Measurements from ENCODE around the gene PPP1R9B.

Gene PPP1R9B

DNA sequence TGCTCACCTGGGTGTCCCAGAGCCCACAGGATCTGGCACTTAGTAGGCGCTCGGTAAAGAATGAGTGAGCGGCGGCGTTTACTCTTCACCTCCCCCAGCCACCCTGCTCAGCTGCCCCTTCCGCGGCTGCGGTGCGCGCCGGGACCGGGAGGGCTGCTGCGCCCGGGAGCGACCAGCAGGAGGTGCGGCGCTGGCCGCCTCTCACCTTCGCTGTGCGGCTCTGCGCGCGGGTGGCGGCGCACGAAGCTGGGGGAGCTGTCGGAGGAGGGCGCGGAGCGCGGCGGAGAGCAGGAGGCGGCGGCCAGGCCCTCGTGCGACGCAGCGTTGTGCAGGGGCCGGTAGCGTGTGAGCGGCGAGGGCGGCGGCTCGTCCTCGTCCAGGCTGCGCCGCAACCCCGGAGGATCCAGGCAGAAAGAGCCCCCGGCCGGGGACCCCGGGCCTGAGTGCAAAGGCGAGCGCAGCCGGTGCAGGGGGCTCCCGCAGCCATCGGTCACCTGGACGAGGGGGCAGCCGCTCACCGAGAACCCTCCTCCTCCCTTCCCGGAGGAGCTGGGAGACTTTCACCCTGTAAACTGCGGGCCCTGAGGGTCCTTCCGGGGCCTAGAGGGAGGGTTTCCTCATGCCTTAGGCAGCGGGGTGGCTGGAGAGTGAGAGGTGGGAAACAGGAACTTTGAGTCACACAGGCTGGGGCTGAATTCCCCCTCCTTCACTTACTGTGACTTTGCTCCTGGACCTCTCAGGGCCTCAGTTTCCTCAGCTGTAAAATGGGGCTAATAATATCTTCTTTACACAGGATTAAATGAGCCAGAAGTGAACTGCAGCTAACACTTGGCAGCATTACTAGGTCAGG is 33.0 kb downstream of the PPP1R9B start:
- H3K4me1 ChIP-seq (ENCODE audit: control insufficient read depth, insufficient read depth, low read length, unreplicated experiment), result no peaks in the 10 kb centered on the region
- no peak overlapping the region for H3K4me3 ChIP-seq (ENCODE audit: low read depth, low read length)
- no peak overlapping the region for H2AFZ ChIP-seq (ENCODE audit: low read length, unreplicated experiment)
- H3K27ac ChIP-seq (ENCODE audit: low read depth, low read length), result no peak overlapping the region
- no peaks in the 10 kb centered on the region for H3K36me3 ChIP-seq (ENCODE audit: insufficient read depth, low read length)
- no peaks in the 10 kb centered on the region for H3K79me2 ChIP-seq (ENCODE audit: control insufficient read depth, insufficient read depth, low read length, unreplicated experiment)
- H3K27me3 ChIP-seq (ENCODE audit: insufficient read depth, low read length), result peaks cover 18% of the 10 kb centered on the region; the same call in 1 of the 2 replicates

DNA sequence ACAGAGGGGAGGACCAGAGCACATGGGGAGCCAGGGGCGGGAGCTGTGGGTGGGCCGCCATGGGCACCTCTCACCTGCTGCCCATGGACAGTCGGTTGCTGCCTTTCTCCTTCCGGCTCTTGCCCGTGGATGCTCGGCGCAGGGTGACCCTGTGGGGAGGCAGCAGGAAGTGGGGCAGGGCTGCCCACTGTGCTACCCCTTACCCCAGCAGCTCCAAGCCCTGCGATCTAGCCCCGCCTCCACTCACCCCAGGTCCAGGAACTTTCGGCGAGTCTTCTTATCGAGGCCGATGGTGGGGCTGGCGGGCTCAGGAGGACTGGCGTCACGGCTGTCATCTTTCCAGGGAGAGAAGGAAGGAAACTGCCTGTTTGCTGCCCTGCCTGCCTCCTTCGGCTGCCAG is 34.7 kb downstream of the PPP1R9B start:
- peaks cover 18% of the 10 kb centered on the region; the same call in 1 of the 2 replicates for H3K27me3 ChIP-seq (ENCODE audit: insufficient read depth, low read length)
- H3K27ac ChIP-seq (ENCODE audit: low read depth, low read length), result no peak overlapping the region
- no peaks in the 10 kb centered on the region for H3K79me2 ChIP-seq (ENCODE audit: control insufficient read depth, insufficient read depth, low read length, unreplicated experiment)
- no peak overlapping the region for H3K4me3 ChIP-seq (ENCODE audit: low read depth, low read length)
- H3K36me3 ChIP-seq (ENCODE audit: insufficient read depth, low read length), result no peaks in the 10 kb centered on the region
- no peak overlapping the region for H2AFZ ChIP-seq (ENCODE audit: low read length, unreplicated experiment)
- no peaks in the 10 kb centered on the region for H3K4me1 ChIP-seq (ENCODE audit: control insufficient read depth, insufficient read depth, low read length, unreplicated experiment)

DNA sequence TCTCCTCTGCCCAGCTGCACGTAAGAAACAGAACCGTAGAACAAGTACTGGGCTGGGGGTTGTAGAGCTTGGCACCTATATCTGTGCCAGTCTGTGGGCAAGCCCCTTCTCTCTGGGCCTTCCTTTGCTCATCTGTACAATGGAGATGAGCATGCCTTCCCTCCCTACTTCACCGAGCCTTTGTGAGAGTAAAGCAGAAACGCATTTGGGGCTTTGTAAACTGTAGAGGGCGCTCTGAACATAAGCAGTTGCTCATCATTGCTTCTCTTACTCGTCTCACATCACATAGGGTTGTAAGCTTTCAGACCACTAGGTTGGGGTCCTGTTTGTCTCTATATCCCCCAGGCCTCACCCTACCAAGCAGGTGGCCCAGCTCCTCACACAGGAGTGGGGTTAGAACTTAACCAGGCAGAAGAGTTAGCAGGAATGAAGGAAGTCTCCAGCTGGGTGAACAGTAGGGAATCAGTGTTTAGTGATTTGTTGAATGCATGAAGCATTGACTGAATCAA is 35.6 kb downstream of the PPP1R9B start:
- Histone ChIP-seq H2AFZ (ENCODE audit: low read length, unreplicated experiment) (no peak overlapping the region), H3K4me3 (ENCODE audit: low read depth, low read length) (no peak overlapping the region), H3K27me3 (ENCODE audit: insufficient read depth, low read length) (peaks cover 18% of the 10 kb centered on the region; the same call in 1 of the 2 replicates), H3K27ac (ENCODE audit: low read depth, low read length) (no peak overlapping the region), H3K36me3 (ENCODE audit: insufficient read depth, low read length) (no peaks in the 10 kb centered on the region), H3K4me1 (ENCODE audit: control insufficient read depth, insufficient read depth, low read length, unreplicated experiment) (no peaks in the 10 kb centered on the region), H3K79me2 (ENCODE audit: control insufficient read depth, insufficient read depth, low read length, unreplicated experiment) (no peaks in the 10 kb centered on the region)

DNA sequence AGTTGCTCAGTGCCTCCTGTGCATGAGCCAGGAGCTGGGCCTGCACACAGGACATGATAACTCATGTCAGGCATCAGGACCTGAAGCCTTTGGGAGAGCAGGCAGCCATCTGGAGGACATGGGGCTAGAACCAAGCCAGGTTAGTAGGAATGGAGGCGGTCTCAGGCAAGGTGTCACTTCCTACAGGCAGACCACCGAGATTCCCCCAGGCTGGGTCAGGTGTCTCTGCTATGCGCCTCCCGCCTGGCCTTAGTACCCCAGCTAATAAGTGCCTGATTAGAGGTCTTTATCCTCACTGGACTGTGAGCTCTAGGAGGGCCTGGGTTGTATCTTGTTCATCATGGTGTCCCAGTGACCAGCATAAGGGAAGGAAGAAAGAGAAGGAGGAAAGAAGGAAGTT is 36.1 kb downstream of the PPP1R9B start:
- Histone ChIP-seq H3K4me3 (ENCODE audit: low read depth, low read length) (no peak overlapping the region), H3K79me2 (ENCODE audit: control insufficient read depth, insufficient read depth, low read length, unreplicated experiment) (no peaks in the 10 kb centered on the region), H3K4me1 (ENCODE audit: control insufficient read depth, insufficient read depth, low read length, unreplicated experiment) (no peaks in the 10 kb centered on the region), H2AFZ (ENCODE audit: low read length, unreplicated experiment) (no peak overlapping the region), H3K27ac (ENCODE audit: low read depth, low read length) (no peak overlapping the region), H3K27me3 (ENCODE audit: insufficient read depth, low read length) (peaks cover 15% of the 10 kb centered on the region; the same call in 1 of the 2 replicates), H3K36me3 (ENCODE audit: insufficient read depth, low read length) (no peaks in the 10 kb centered on the region)

DNA sequence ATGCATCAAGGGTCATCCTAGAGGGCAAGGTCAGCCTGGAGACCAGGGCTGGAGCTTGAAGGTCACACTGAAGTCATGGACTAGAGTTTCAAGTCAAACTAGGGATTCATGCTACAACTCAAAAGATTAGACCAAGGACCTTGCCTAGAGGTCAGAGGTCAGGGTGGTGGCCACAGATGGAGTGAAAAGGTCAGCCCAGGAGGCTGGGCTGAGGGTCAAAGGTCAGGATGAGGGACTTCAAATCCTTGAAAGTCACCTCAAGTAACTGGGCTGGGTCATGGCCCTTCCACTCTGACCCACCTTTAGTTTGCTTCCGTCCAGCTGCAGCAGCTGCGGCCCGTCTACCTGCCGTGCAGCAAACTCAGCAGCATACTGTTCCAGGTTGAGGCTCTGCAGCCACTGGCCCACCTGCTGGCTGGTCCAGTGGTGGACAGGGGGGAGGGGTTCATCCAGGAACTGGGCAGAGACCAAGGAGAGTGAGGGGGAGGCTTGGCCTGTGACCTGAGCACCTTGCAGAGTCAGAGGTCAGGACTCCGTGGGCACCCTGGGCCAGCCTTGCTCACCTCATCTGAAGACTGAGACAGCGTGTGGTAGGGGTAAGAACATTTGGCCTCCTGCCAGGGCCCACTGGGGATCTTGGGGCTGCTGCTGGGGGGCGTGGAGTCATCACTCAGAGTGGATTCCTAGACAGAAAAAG is 36.7 kb downstream of the PPP1R9B start:
- Histone ChIP-seq H2AFZ (ENCODE audit: low read length, unreplicated experiment) (no peak overlapping the region), H3K27me3 (ENCODE audit: insufficient read depth, low read length) (peaks cover 8% of the 10 kb centered on the region; the same call in 1 of the 2 replicates), H3K4me3 (ENCODE audit: low read depth, low read length) (no peak overlapping the region), H3K79me2 (ENCODE audit: control insufficient read depth, insufficient read depth, low read length, unreplicated experiment) (no peaks in the 10 kb centered on the region), H3K4me1 (ENCODE audit: control insufficient read depth, insufficient read depth, low read length, unreplicated experiment) (no peaks in the 10 kb centered on the region), H3K27ac (ENCODE audit: low read depth, low read length) (no peak overlapping the region), H3K36me3 (ENCODE audit: insufficient read depth, low read length) (no peaks in the 10 kb centered on the region)

DNA sequence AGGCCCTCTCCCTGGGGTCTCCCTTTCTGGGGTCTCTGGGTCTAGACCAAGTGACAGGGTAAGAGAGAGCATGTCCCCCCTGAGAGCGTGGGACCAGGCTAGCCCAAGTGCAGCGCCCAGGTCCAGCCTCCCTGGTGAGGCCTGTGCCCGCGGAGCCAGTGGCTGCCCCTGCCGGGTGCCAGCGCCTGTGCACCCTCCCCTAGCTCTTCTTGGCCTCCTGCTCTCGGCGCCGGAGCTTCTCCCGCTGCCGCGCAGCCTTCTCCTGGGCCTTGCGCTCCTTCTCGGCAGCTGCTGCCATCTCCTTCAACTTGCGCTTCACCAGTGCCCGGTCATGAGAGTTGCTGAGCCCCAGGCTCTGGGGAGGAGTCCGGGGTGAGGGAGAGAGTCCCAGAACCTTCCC is 37.8 kb downstream of the PPP1R9B start:
- H2AFZ ChIP-seq (ENCODE audit: low read length, unreplicated experiment), result no peak overlapping the region

DNA sequence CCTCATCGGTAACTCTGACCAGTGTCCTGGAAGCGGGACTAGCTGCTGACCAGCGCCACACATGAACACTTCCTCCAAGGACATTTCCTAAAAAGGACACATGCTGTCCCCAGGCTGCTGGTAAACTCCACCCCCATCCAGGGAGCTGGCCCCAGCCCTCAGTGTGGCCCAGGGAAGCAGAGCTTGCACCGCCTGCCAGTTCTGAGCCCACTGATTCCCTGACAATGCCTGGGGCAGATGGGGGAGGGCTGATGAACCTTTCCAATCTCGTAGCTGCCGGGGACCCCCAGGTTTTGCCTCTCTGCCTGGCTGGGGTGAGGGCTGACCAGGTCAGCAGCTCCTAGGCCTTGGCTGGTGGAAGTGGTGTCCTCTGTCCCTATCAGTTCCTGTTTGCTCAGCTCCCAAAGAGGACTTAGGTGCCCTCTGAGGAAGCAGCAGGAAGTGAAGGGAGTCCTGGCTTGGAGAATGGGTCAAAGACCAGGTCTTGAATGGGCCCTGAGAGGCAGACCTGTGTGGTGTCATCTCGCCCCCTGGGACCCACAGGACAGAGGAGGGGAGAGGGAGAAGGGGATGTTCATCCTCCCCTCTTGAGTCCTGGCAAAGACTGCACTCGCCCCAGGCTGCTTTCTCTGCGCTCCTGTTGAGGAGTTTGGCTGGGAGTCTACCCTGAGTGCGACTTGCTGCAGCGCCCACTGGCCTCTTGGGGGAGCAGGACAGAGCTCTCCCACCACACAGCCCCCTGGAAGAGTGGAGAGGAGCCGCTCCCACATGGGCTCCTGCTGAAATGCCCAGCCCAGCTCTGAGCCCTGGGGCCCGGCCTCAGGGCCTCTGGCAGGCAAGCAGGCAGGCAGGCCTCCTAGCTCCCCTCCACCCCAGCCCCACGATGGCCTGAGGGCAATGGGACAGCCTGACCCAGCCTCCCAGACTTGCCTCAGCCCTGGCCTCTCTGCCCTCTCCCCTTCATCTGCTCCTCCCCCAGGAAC is 38.5 kb downstream of the PPP1R9B start:
- no peaks in the 10 kb centered on the region for H3K79me2 ChIP-seq (ENCODE audit: control insufficient read depth, insufficient read depth, low read length, unreplicated experiment)
- H3K27ac ChIP-seq (ENCODE audit: low read depth, low read length), result no peak overlapping the region

More for the DNA sequence above, 37.8 kb downstream of the PPP1R9B start:
- no peaks in the 10 kb centered on the region for H3K79me2 ChIP-seq (ENCODE audit: control insufficient read depth, insufficient read depth, low read length, unreplicated experiment)
- H3K27me3 ChIP-seq (ENCODE audit: insufficient read depth, low read length), result peaks cover 2% of the 10 kb centered on the region; the same call in 1 of the 2 replicates
- no peaks in the 10 kb centered on the region for H3K36me3 ChIP-seq (ENCODE audit: insufficient read depth, low read length)
- no peak overlapping the region for H3K4me3 ChIP-seq (ENCODE audit: low read depth, low read length)
- no peak overlapping the region for H3K27ac ChIP-seq (ENCODE audit: low read depth, low read length)
- H3K4me1 ChIP-seq (ENCODE audit: control insufficient read depth, insufficient read depth, low read length, unreplicated experiment), result peaks cover 7% of the 10 kb centered on the region

DNA sequence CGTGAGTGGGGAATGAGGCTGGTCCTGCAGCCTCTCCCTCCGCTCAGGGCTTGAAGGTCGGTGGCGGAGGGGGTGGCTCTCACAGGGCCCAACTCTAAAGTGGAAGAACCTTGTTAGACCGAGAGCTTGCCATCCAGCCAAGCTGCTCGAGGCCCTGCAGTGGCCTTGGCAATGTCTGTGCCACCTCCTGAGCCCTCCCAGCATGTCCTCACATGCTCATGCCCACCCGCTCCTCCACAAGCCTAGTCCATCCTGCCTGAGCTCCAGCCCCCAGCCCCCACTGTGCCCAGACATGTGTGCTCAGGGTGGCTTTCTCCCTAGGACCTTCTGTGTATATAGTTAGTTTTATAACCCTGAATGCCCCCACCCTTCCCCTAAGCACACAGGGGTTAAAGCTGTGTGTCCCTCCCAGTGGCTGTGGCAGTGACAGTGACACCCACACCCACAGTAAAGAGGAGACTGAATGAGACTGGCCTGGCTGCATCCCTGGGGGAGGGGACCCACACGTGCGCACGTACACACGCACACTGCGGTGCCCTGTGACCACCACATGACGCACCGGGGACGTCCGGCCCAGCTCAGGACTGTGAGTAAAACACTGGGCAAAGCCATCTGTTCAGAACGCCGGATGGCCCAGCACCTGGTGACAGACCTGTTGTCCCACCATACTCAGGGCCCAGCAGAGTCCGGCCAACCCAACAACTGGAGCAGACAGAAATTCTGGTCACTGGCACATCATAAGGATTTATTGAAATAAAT is 39.7 kb downstream of the PPP1R9B start:
- no peaks in the 10 kb centered on the region for H3K27me3 ChIP-seq (ENCODE audit: insufficient read depth, low read length)
- H2AFZ ChIP-seq (ENCODE audit: low read length, unreplicated experiment), result no peak overlapping the region
- H3K4me1 ChIP-seq (ENCODE audit: control insufficient read depth, insufficient read depth, low read length, unreplicated experiment), result peaks cover 11% of the 10 kb centered on the region
- no peak overlapping the region for H3K4me3 ChIP-seq (ENCODE audit: low read depth, low read length)
- H3K36me3 ChIP-seq (ENCODE audit: insufficient read depth, low read length), result no peaks in the 10 kb centered on the region
- H3K79me2 ChIP-seq (ENCODE audit: control insufficient read depth, insufficient read depth, low read length, unreplicated experiment), result no peaks in the 10 kb centered on the region
- H3K27ac ChIP-seq (ENCODE audit: low read depth, low read length), result no peak overlapping the region

More for the DNA sequence above, 38.5 kb downstream of the PPP1R9B start:
- no peaks in the 10 kb centered on the region for H3K27me3 ChIP-seq (ENCODE audit: insufficient read depth, low read length)
- no peak overlapping the region for H2AFZ ChIP-seq (ENCODE audit: low read length, unreplicated experiment)
- no peaks in the 10 kb centered on the region for H3K36me3 ChIP-seq (ENCODE audit: insufficient read depth, low read length)
- H3K4me3 ChIP-seq (ENCODE audit: low read depth, low read length), result no peak overlapping the region
- peaks cover 11% of the 10 kb centered on the region for H3K4me1 ChIP-seq (ENCODE audit: control insufficient read depth, insufficient read depth, low read length, unreplicated experiment)

DNA sequence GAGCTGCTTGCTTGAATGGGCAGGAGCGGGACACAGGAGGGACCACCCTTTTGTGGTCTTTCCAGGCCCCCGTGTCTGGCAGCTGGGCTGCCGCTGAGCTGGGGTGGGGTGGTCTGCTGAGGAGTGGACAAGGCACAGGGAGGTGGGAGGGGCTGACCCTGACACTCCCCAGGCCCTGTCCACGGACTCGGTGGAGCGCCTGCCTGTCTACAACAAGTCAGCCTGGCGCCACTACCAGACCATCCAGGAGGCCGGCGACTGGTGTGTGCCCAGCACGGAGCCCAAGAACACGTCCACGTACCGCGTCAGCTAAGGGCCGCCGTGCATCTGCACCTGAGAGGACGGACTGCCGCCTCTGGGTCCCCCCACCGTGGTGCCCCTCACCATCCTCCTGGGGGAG is 40.7 kb downstream of the PPP1R9B start:
- peaks cover 11% of the 10 kb centered on the region for H3K4me1 ChIP-seq (ENCODE audit: control insufficient read depth, insufficient read depth, low read length, unreplicated experiment)
- no peak overlapping the region for H3K27ac ChIP-seq (ENCODE audit: low read depth, low read length)
- H3K4me3 ChIP-seq (ENCODE audit: low read depth, low read length), result no peak overlapping the region
- no peak overlapping the region for H2AFZ ChIP-seq (ENCODE audit: low read length, unreplicated experiment)
- H3K79me2 ChIP-seq (ENCODE audit: control insufficient read depth, insufficient read depth, low read length, unreplicated experiment), result no peaks in the 10 kb centered on the region
- H3K36me3 ChIP-seq (ENCODE audit: insufficient read depth, low read length), result no peaks in the 10 kb centered on the region
- H3K27me3 ChIP-seq (ENCODE audit: insufficient read depth, low read length), result no peaks in the 10 kb centered on the region

Data from ACC112 (cell line).